HepG2 (cell line): ENCODE data around the gene NTSR2. TPM values are rescaled to one million over a fixed set of nuclear protein-coding genes. Genes with fewer than 3 reads are reported as not detected.
A peak's percentile ranks its signal among the peaks of the same experiment; 100 is the strongest.

Experiments used
- ARID4A ChIP-seq: sonication (generic); formaldehyde crosslinking; IDR thresholded peaks from 2 replicates; pipeline ENCODE4 v1.5.0; 2020; ENCODE audit warnings: mild to moderate bottlenecking, missing genetic modification reagents, borderline replicate concordance
- ATF5 ChIP-seq: sonication (generic); formaldehyde crosslinking; IDR thresholded peaks from 2 replicates; pipeline ENCODE4 v1.4.0; 2020; ENCODE audit warnings: mild to moderate bottlenecking, low read depth, missing genetic modification reagents
- CHCHD3 ChIP-seq: sonication (generic); formaldehyde crosslinking; IDR thresholded peaks from 2 replicates; pipeline ENCODE4 v1.8.0; 2022; ENCODE audit warnings: mild to moderate bottlenecking, missing genetic modification reagents, moderate library complexity
- EP300 ChIP-seq, 3 experiments: sonication (generic) in 1 of 3; formaldehyde crosslinking in 1 of 3; IDR thresholded peaks; 2 replicates each; pipeline versions ENCODE4 v1.5.1 to v1.6.1; 2011 to 2020; ENCODE audit warnings: low read depth in 2 of 3, low read length in 2 of 3, borderline replicate concordance in 1 of 3, improper control_type of control experiment in 1 of 3, mild to moderate bottlenecking in 1 of 3, missing genetic modification reagents in 1 of 3, moderate library complexity in 1 of 3
- ESRRA ChIP-seq: sonication (generic); formaldehyde crosslinking; IDR thresholded peaks from 2 replicates; pipeline ENCODE4 v1.5.1; 2020; ENCODE audit warnings: mild to moderate bottlenecking, low read depth, missing genetic modification reagents
- FOXP4 ChIP-seq: sonication (generic); formaldehyde crosslinking; IDR thresholded peaks from 2 replicates; pipeline ENCODE4 v1.4.0; 2020; ENCODE audit warnings: missing genetic modification reagents
- FUBP1 ChIP-seq: sonication (generic); formaldehyde crosslinking; IDR thresholded peaks from 2 replicates; pipeline ENCODE4 v1.5.1; 2020; ENCODE audit warnings: missing genetic modification reagents, mild to moderate bottlenecking, borderline replicate concordance
- GFI1 ChIP-seq: sonication (generic); formaldehyde crosslinking; IDR thresholded peaks from 2 replicates; pipeline ENCODE4 v1.5.0; 2020; ENCODE audit warnings: missing genetic modification reagents, mild to moderate bottlenecking, borderline replicate concordance
- GPN1 ChIP-seq: sonication (generic); formaldehyde crosslinking; IDR thresholded peaks from 2 replicates; pipeline ENCODE4 v1.5.1; 2020; ENCODE audit warnings: missing genetic modification reagents, borderline replicate concordance
- NFIC ChIP-seq: IDR thresholded peaks from 2 replicates; pipeline ENCODE4 v1.6.1; 2012; ENCODE audit warnings: mild to moderate bottlenecking, low read length, inconsistent platforms
- PHF5A ChIP-seq: IDR thresholded peaks from one replicate; pipeline ENCODE4 v1.6.1; 2018; ENCODE audit warnings: low read depth, missing genetic modification reagents; ENCODE audit not compliant: unreplicated experiment
- TEAD3 ChIP-seq: optimal IDR thresholded peaks from 2 replicates; pipeline ENCODE3; 2016; ENCODE audit warnings: borderline replicate concordance
- TFDP2 ChIP-seq: sonication (generic); formaldehyde crosslinking; IDR thresholded peaks from 2 replicates; pipeline ENCODE4 v1.4.0; 2020; ENCODE audit warnings: missing genetic modification reagents
- ZNF362 ChIP-seq: sonication (generic); formaldehyde crosslinking; IDR thresholded peaks from 2 replicates; pipeline ENCODE4 v1.4.0; 2020; ENCODE audit warnings: missing genetic modification reagents, mild to moderate bottlenecking, borderline replicate concordance
- ZNF577 ChIP-seq: sonication (generic); formaldehyde crosslinking; IDR thresholded peaks from 2 replicates; pipeline ENCODE4 v1.4.0; 2020; ENCODE audit warnings: mild to moderate bottlenecking, low read depth, missing genetic modification reagents, borderline replicate concordance
- ZNF674 ChIP-seq: sonication (generic); formaldehyde crosslinking; IDR thresholded peaks from 2 replicates; pipeline ENCODE4 v1.5.0; 2020; ENCODE audit warnings: low read depth, mild to moderate bottlenecking, missing genetic modification reagents
- polyA plus RNA-seq, 8 experiments: library from polyadenylated mRNA; depleted of rRNA in 3 of 8; stranded (reverse) in 7 of 8; unstranded in 1 of 8; fragments of >200 nt; fragmentation: Illumina TruSeq in 4 of 8; extraction: Trizol in 4 of 8; gene quantifications; 2 replicates each; pipeline versions ENCODE4 v1.2.1 to v1.2.3, GENCODE V29; 2011 to 2016; ENCODE audit warnings: low read depth in 4 of 8, missing spikeins in 1 of 8, mixed read lengths in 1 of 8; ENCODE audit not compliant: insufficient read depth in 1 of 8
- total RNA-seq, 5 experiments: library from RNA; depleted of rRNA; stranded (reverse); fragments of >200 nt; fragmentation: Illumina TruSeq; extraction: Trizol; gene quantifications; 2 replicates each; pipeline ENCODE4 v1.2.3, GENCODE V29; 2016; ENCODE audit warnings: low read depth in 1 of 5

NTSR2 gene
- total and polyA plus RNA-seq, 2 of the 13 experiments (the other 11 are each of a cell fraction or from before 2014, with no cell fraction given), result not detected

- TF ChIP-seq ZNF362 (CRISPR knock-in tag) (peak; percentile 96), FOXP4 (no peak), ZNF577 (CRISPR knock-in tag) (no peak), ZNF674 (CRISPR knock-in tag) (no peak), TEAD3 (CRISPR knock-in tag) (peak; percentile 19), NFIC (no peak), PHF5A (CRISPR knock-in tag) (no peak), ARID4A (CRISPR knock-in tag) (no peak; the same call in 1 of the 2 replicates), GFI1 (CRISPR knock-in tag) (no peak), CHCHD3 (no peak), EP300 (IDR thresholded peaks at IDR 0.05; ENCODE audit: low read depth in 2 of 2, low read length in 2 of 2) (0 out of 4 replicates have a peak, but pooled peaks of 1 of the 2 experiments have one; percentile 29), EP300 (CRISPR knock-in tag; IDR thresholded peaks at IDR 0.05; ENCODE audit: borderline replicate concordance) (no peak), FUBP1 (CRISPR knock-in tag) (no peak), ATF5 (CRISPR knock-in tag) (no peak), ESRRA (CRISPR knock-in tag) (peak; percentile 84), TFDP2 (peak; percentile 34; the same call in 1 of the 2 replicates), GPN1 (CRISPR knock-in tag) (no peak)
Measured at GRCh38 chr2:11692966-11693521, 23.0 kb upstream of the NTSR2 start (continued).
